NT2/D1 (cell line): Measurements from ENCODE around the gene ICOS.
"Not testable (repeated sequence)": the region's sequence is repeated elsewhere in the genome, so short reads cannot be mapped to it uniquely, and the experiment has no call there.

Source experiments
- DNase-seq: peaks from one replicate; pipeline ENCODE4 v3.0.0-alpha.2; 2011; ENCODE audit warnings: low read depth, low spot score
- H3K27me3 ChIP-seq: 2 replicates; pipeline ENCODE4 v1.6.0; 2011; ENCODE audit warnings: mild to moderate bottlenecking; ENCODE audit not compliant: insufficient read length, insufficient read depth
- H3K36me3 ChIP-seq: 2 replicates; pipeline ENCODE4 v1.6.1; 2011; ENCODE audit warnings: mild to moderate bottlenecking, low read length, mixed read lengths; ENCODE audit not compliant: insufficient read depth, insufficient read length
- H3K4me1 ChIP-seq: 2 replicates; pipeline ENCODE4 v1.5.1; 2011; ENCODE audit not compliant: insufficient read depth, insufficient read length
- H3K4me3 ChIP-seq: 2 replicates; pipeline ENCODE4 v1.5.1; 2011; ENCODE audit warnings: low read depth; ENCODE audit not compliant: insufficient read length
- H3K9ac ChIP-seq: 2 replicates; pipeline ENCODE4 v1.6.0; 2011; ENCODE audit warnings: low read depth; ENCODE audit not compliant: insufficient read length
- H3K9me3 ChIP-seq: 2 replicates; pipeline ENCODE4 v1.5.1; 2011; ENCODE audit warnings: mild to moderate bottlenecking, low read length; ENCODE audit not compliant: insufficient read depth
- SUZ12 ChIP-seq: IDR thresholded peaks from 2 replicates; pipeline ENCODE4 v1.6.1; 2011; ENCODE audit not compliant: insufficient read length, insufficient read depth; ENCODE audit errors: extremely low read depth
- YY1 ChIP-seq: IDR thresholded peaks from 2 replicates; pipeline ENCODE4 v1.6.1; 2011; ENCODE audit not compliant: insufficient read length, insufficient read depth
- ZNF274 ChIP-seq: IDR thresholded peaks from 2 replicates; pipeline ENCODE4 v1.6.1; 2011; ENCODE audit warnings: mild to moderate bottlenecking, low read depth, low read length

Gene ICOS

GRCh38 chr2:203918264-203918663 lies 18.3 kb upstream of the ICOS start:
- Histone ChIP-seq H3K27me3 (no peaks in the 10 kb centered on the region), H3K9me3 (no peaks in the 10 kb centered on the region), H3K36me3 (no peaks in the 10 kb centered on the region), H3K9ac (no peak overlapping the region), H3K4me1 (no peaks in the 10 kb centered on the region), H3K4me3 (no peak overlapping the region)
- no peak for DNase-seq
- TF ChIP-seq SUZ12 (no peak), YY1 (no peak), ZNF274 (no peak)

GRCh38 chr2:203918839-203919238 lies 17.7 kb upstream of the ICOS start:
- H3K9me3 ChIP-seq = no peaks in the 10 kb centered on the region
- H3K36me3 ChIP-seq = no peaks in the 10 kb centered on the region
- H3K4me3 ChIP-seq = no peak overlapping the region
- TF ChIP-seq YY1 (no peak), SUZ12 (no peak), ZNF274 (no peak)
- H3K4me1 ChIP-seq = no peaks in the 10 kb centered on the region
- H3K27me3 ChIP-seq = no peaks in the 10 kb centered on the region
- no peak for DNase-seq
- H3K9ac ChIP-seq = no peak overlapping the region

- no peaks in the 10 kb centered on the region for H3K4me1 ChIP-seq
- TF ChIP-seq ZNF274 (no peak), YY1 (no peak), SUZ12 (no peak)
- H3K36me3 ChIP-seq = no peaks in the 10 kb centered on the region
- H3K9me3 ChIP-seq = no peaks in the 10 kb centered on the region; the same call in 1 of the 2 replicates
- no peak overlapping the region for H3K4me3 ChIP-seq
- H3K9ac ChIP-seq = no peak overlapping the region
- H3K27me3 ChIP-seq = no peaks in the 10 kb centered on the region
- no peak for DNase-seq
These were observed 10.9 kb upstream of the ICOS start for GRCh38 chr2:203925512-203926158.

- Histone ChIP-seq H3K9ac (no peak overlapping the region), H3K4me1 (no peaks in the 10 kb centered on the region)
- no peak for DNase-seq
These were observed 7.7 kb upstream of the ICOS start for GRCh38 chr2:203928849-203929248.

GRCh38 chr2:203931262-203931661 lies 5.3 kb upstream of the ICOS start:
- H3K27me3 ChIP-seq, H3K36me3 ChIP-seq, H3K4me3 ChIP-seq, H3K9me3 ChIP-seq, H3K4me1 ChIP-seq, H3K9ac ChIP-seq, DNase-seq: not testable (repeated sequence)

More at GRCh38 chr2:203928849-203929248, 7.7 kb upstream of the ICOS start:
- no peaks in the 10 kb centered on the region; the same call in 1 of the 2 replicates for H3K9me3 ChIP-seq
- TF ChIP-seq YY1 = no peak
- TF ChIP-seq ZNF274 = no peak
- no peak for TF ChIP-seq SUZ12
- no peaks in the 10 kb centered on the region for H3K36me3 ChIP-seq
- no peaks in the 10 kb centered on the region for H3K27me3 ChIP-seq
- H3K4me3 ChIP-seq = no peak overlapping the region

GRCh38 chr2:203934041-203934492 lies 2.5 kb upstream of the ICOS start:
- H3K4me3 ChIP-seq = no peak overlapping the region
- no peaks in the 10 kb centered on the region for H3K4me1 ChIP-seq
- no peaks in the 10 kb centered on the region for H3K9me3 ChIP-seq
- no peak for DNase-seq
- no peaks in the 10 kb centered on the region for H3K27me3 ChIP-seq
- TF ChIP-seq ZNF274 (no peak), SUZ12 (no peak), YY1 (no peak)
- H3K36me3 ChIP-seq = no peaks in the 10 kb centered on the region
- no peak overlapping the region for H3K9ac ChIP-seq

- no peaks in the 10 kb centered on the region for H3K9me3 ChIP-seq
- H3K36me3 ChIP-seq = no peaks in the 10 kb centered on the region
- DNase-seq = no peak
- no peaks in the 10 kb centered on the region for H3K4me1 ChIP-seq
- no peaks in the 10 kb centered on the region for H3K27me3 ChIP-seq
- H3K9ac ChIP-seq = no peak overlapping the region
- H3K4me3 ChIP-seq = no peak overlapping the region
- no peak for TF ChIP-seq SUZ12
- no peak for TF ChIP-seq YY1
- no peak for TF ChIP-seq ZNF274
These were observed 1.7 kb upstream of the ICOS start for GRCh38 chr2:203934711-203935438.
